Dendritic cell treated with granulocyte-macrophage colony-stimulating factor and Interleukin-4, amounts not matched to agents 40 ng/mL and 50 ng/mL, for 4 days (primary cell): ENCODE results near the gene ANXA10.
"Not testable (repeated sequence)": the region's sequence is repeated elsewhere in the genome, so short reads cannot be mapped to it uniquely, and the experiment has no call there.

ENCODE experiments used
- H3K27ac Mint-ChIP-seq: one replicate; pipeline ENCODE4 v1.8.0; 2022; ENCODE audit warnings: mild to moderate bottlenecking, mixed read lengths
- H3K27me3 Mint-ChIP-seq: one replicate; pipeline ENCODE4 v1.8.0; 2022; ENCODE audit warnings: mild to moderate bottlenecking, mixed read lengths
- H3K36me3 Mint-ChIP-seq: one replicate; pipeline ENCODE4 v1.8.0; 2022; ENCODE audit warnings: low read depth, mixed read lengths
- H3K4me1 Mint-ChIP-seq: one replicate; pipeline ENCODE4 v1.8.0; 2022; ENCODE audit warnings: low read depth, mixed read lengths
- H3K4me3 Mint-ChIP-seq: one replicate; pipeline ENCODE4 v1.8.0; 2022; ENCODE audit warnings: mild to moderate bottlenecking, moderate library complexity, mixed read lengths
- H3K9me3 Mint-ChIP-seq: one replicate; pipeline ENCODE4 v1.8.0; 2022; ENCODE audit warnings: mixed read lengths
- intact Hi-C: fragments of 100-400 bp; cut with micrococcal nuclease; formaldehyde crosslinking; loops from one replicate; pipeline ENCODE4 v1.15.0; 2022

The ANXA10 gene

DNA sequence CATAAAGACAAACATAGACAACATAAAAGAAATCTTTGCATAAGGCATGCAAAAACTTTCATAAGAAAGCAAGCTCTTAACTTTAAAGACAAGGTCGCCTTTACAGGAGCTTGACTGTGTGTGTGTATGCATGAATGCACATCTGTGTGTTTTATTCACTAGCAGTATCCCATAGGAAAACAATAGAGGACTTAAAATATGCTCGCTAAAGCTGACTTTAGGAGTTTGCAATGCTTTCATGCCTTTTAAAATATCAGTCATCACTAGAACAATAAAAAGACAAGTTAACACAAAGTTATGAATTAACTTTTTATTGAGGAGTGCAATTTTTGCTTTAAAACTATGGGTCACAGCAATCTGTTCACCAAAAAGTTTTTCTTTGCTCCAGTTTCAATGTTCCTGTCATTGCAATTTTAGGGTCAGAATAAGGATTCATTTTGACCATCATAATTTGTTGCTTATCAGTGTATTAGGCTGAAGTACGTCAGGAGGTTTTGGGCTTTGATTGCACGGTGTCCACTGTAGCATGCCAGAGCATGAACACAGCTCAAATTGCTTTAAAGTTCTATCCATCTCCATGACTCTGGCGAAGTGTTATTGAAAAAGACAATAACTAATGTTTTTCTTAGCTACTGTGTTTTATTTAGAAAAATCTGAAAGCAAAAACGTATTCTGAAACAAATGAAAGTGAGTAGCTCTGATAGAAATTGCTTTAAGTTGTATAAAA is 36.9 kb downstream of the ANXA10 start:
- Mint-ChIP-seq H3K9me3 (no peaks in the 10 kb centered on the region), H3K27ac (no peak overlapping the region), H3K4me1 (no peaks in the 10 kb centered on the region), H3K4me3 (no peak overlapping the region), H3K27me3 (no peaks in the 10 kb centered on the region), H3K36me3 (no peaks in the 10 kb centered on the region)
- intact Hi-C loops: no loop called here

DNA sequence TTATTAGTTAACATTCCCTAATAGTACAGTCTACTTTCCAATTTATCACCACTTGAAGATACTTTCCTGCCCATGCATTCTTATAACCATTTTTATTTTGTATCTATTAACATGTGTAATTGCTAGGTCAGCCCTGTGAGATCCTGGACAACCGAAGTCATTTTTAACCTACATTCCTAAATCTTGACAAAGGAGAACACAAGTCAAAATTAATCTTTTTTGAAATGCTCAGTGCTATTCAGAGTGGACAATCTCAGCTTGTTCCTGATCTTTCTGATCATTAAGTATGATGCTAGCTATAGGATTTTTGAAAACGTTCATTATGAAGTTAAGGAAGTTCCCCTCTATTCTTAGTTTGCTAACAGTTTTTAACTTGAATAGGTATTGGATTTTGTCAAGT is 37.5 kb downstream of the ANXA10 start:
- no peak overlapping the region for H3K4me3 Mint-ChIP-seq
- H3K27ac Mint-ChIP-seq: no peak overlapping the region
- intact Hi-C loops: no loop called here
- H3K27me3 Mint-ChIP-seq: no peaks in the 10 kb centered on the region
- no peaks in the 10 kb centered on the region for H3K9me3 Mint-ChIP-seq
- no peaks in the 10 kb centered on the region for H3K36me3 Mint-ChIP-seq
- no peaks in the 10 kb centered on the region for H3K4me1 Mint-ChIP-seq

DNA sequence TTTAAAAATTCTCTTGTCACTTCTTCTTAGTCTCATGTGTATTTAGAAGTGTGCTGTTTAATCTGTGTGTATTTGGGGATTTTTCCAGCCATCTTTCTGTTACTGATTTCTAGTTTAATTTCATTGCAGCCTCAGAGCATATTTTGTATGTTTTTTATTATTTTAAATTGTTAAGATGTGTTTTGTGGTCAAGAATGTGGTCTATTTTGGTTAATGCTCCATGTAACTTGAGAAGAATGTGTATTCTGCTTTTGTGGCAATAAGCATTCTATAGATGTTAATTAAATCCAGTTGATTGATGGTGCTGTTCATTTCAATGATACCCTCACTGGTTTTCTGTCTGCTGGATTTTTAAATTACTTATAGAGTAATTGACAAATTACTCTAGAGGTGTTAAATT is 38.9 kb downstream of the ANXA10 start:
- Mint-ChIP-seq H3K36me3 (no peaks in the 10 kb centered on the region), H3K9me3 (peaks cover 8% of the 10 kb centered on the region), H3K4me3 (no peak overlapping the region), H3K27me3 (no peaks in the 10 kb centered on the region), H3K27ac (no peak overlapping the region), H3K4me1 (no peaks in the 10 kb centered on the region)
- intact Hi-C loops: no loop called here

DNA sequence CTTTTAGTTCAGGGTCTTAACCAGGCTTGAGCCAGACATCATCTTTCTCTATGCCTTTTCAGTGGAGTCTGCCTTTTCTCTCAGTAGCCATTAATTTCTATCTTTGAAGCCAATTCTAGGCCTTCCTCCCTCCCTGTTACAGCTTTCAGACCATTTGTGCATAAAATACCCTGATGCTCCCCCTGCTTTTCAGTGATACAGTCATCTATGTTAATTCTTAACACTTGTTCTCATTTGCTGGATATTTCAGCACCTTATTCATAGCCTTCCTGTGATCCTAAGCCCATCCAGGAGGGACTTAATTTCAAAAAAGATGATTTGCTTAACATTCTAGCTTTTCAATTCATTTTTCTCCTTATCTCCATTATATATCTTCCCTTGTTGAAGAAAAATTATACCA is 42.3 kb downstream of the ANXA10 start:
- H3K36me3 Mint-ChIP-seq: no peaks in the 10 kb centered on the region
- peaks cover 15% of the 10 kb centered on the region for H3K9me3 Mint-ChIP-seq
- no peak overlapping the region for H3K27ac Mint-ChIP-seq
- intact Hi-C loops: no loop called here
- H3K4me3 Mint-ChIP-seq: no peak overlapping the region
- H3K4me1 Mint-ChIP-seq: no peaks in the 10 kb centered on the region
- H3K27me3 Mint-ChIP-seq: no peaks in the 10 kb centered on the region

DNA sequence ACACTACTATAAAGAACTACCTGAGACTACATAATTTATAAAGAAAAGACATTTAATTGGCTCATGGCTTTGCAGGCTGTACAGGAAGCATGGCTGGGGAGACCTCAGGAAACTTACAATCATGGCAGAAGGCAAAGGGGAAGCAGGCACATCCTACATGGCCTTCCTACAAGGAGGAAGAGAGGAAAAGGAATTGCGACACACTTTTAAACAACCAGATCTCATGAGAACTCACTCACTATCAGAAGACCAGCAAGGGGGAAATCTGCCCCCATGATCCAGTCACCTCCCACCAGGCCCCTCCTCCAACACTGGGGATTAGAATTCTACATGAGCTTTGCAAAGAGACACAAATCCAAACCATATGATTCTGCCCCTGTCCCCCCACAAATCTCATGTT is 43.5 kb downstream of the ANXA10 start:
- H3K4me1 Mint-ChIP-seq, H3K36me3 Mint-ChIP-seq, intact Hi-C loops, H3K27ac Mint-ChIP-seq, H3K27me3 Mint-ChIP-seq, H3K4me3 Mint-ChIP-seq: not testable (repeated sequence)
- peaks cover 15% of the 10 kb centered on the region for H3K9me3 Mint-ChIP-seq

DNA sequence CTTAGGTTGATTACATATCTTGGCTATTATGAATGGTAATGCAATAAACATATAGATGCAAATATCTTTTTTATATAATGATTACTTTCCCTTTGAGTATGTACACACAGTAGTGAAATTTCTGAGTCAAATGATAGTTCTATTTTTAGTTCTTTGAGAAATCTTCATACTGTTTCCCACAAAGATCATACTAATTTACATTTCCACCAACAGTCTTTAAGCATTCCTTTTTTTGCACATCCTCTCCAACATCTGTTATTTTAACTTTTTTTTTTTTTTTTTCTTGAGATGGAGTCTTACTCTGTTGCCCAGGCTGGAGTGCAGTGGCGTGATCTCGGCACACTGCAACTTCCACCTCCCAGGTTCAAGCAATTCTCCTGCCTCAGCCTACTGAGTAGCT is 45.4 kb downstream of the ANXA10 start:
- H3K36me3 Mint-ChIP-seq, H3K27me3 Mint-ChIP-seq, H3K4me1 Mint-ChIP-seq, H3K27ac Mint-ChIP-seq, H3K4me3 Mint-ChIP-seq, intact Hi-C loops: not testable (repeated sequence)
- H3K9me3 Mint-ChIP-seq: peaks cover 15% of the 10 kb centered on the region

DNA sequence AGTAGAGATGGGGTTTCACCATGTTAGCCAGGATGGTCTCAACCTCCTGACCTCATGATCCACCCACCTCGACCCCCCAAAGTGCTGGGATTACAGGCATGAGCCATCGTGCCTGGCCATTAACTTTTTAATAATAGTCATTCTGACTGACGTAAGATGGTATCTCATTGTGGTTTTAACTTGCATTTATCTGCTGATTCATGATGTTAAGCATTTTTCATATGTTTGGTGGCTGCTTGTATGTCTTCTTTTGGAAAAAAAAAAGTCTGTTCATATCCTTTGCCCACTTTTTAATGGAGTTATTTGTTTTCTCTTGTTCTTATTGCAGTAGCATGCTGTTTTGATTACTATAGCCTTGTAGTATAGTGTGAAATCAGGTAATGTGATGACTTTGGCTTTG is 45.8 kb downstream of the ANXA10 start:
- Mint-ChIP-seq H3K27ac (no peak overlapping the region), H3K9me3 (peaks cover 15% of the 10 kb centered on the region), H3K4me1 (no peaks in the 10 kb centered on the region), H3K27me3 (no peaks in the 10 kb centered on the region), H3K36me3 (no peaks in the 10 kb centered on the region), H3K4me3 (no peak overlapping the region)
- intact Hi-C loops: no loop called here

DNA sequence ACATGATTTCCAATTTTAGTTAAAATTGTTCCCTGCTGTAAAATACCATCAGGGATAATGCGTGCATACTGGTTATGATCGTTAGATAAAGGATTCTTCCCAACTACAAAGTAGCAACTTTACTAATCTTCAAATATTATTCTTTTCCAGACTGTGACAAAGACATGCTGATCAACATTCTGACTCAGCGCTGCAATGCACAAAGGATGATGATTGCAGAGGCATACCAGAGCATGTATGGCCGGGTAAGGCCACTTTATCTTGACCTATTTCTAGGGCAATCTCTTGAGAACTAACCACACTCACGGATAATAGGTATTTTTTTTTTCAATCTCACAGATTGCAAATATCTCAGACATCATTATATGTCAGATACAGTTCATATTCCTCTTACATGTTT is 47.0 kb downstream of the ANXA10 start:
- intact Hi-C loops: no loop called here
- Mint-ChIP-seq H3K4me3 (no peak overlapping the region), H3K27ac (no peak overlapping the region)

DNA sequence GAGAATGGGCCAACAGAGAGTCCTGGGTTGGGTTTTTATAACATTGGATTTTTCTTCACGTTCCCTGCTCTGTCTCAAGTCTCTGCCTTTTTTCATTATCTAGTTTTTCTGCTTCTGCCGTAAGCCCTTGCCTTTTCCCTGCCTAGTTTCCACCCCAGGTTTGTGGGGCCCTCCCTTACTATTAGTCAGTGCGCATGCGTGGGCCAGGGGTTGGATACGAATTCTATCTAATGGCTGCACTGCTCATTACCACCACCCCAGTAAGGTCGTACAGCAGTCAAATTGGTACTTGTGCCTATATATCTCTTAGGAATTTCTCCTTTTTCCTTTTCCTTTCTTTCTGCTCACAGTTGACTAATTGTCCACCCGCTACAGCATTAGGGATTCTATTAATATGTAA is 49.4 kb downstream of the ANXA10 start:
- Mint-ChIP-seq H3K27me3 (no peaks in the 10 kb centered on the region), H3K4me1 (no peaks in the 10 kb centered on the region)
- intact Hi-C loops: no loop called here

More for the DNA sequence above, 47.0 kb downstream of the ANXA10 start:
- no peaks in the 10 kb centered on the region for H3K4me1 Mint-ChIP-seq
- H3K36me3 Mint-ChIP-seq: no peaks in the 10 kb centered on the region
- no peaks in the 10 kb centered on the region for H3K27me3 Mint-ChIP-seq
- H3K9me3 Mint-ChIP-seq: peaks cover 15% of the 10 kb centered on the region

DNA sequence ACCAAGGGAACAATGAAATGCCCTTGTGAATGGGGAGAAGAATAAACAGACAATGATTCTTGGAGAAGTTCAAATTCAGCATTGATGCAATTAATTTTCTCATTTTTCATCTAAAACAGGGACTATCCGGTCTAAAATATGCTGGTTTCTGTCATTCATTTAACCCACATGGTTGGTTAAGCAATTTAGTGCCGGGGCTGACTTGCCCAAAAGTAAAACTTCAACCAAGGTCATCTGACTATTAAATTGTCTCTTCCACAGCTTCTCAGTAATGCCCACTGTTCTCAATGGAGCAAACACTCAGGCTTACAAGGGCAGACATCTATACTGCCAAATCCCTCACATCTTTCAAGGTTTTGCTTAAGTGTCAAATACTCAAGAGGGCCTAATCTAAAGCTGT is 51.3 kb downstream of the ANXA10 start:
- Mint-ChIP-seq H3K4me3 (no peak overlapping the region), H3K27ac (no peak overlapping the region), H3K27me3 (no peaks in the 10 kb centered on the region), H3K36me3 (no peaks in the 10 kb centered on the region), H3K4me1 (no peaks in the 10 kb centered on the region), H3K9me3 (no peaks in the 10 kb centered on the region)
- intact Hi-C loops: no loop called here

More for the DNA sequence above, 49.4 kb downstream of the ANXA10 start:
- no peak overlapping the region for H3K4me3 Mint-ChIP-seq
- peaks cover 2% of the 10 kb centered on the region for H3K9me3 Mint-ChIP-seq
- H3K27ac Mint-ChIP-seq: no peak overlapping the region
- no peaks in the 10 kb centered on the region for H3K36me3 Mint-ChIP-seq

DNA sequence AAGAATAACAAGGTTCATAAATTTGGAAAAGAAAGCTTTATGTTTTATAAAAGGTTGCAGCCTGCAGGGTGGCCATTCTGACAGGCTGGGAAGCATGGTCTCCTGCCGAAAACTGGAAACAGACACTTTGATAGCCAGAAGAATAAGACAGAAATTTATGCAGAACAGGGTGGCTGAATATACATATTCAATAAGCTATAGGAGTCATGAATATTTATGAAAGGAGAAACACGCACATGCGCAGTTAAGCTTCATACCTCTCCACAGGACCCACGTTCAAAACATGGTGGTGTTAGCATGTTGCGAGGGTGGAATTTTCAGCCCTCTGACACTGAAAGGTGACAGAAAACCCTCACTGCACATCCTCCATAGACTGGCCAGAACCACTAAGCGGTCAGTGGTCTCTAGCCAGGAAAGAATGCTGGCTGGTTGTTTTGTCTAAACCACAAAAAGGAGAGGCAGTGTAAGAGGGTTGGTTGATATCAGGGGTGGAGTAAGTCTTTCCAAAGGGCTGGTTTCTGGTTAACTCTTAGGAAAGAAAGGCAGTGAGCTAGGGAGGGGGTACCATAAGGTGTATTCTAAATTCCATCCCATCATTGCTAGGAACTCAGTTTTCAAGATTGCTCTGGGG is 58.2 kb downstream of the ANXA10 start:
- intact Hi-C loops: loop anchor here (10.0 kb wide), 1 partner anchor 1986 kb away; no protein-coding TSS in a partner anchor
- Mint-ChIP-seq H3K9me3 (no peaks in the 10 kb centered on the region), H3K4me1 (no peaks in the 10 kb centered on the region), H3K27me3 (no peaks in the 10 kb centered on the region), H3K27ac (no peak overlapping the region), H3K4me3 (no peak overlapping the region), H3K36me3 (no peaks in the 10 kb centered on the region)

DNA sequence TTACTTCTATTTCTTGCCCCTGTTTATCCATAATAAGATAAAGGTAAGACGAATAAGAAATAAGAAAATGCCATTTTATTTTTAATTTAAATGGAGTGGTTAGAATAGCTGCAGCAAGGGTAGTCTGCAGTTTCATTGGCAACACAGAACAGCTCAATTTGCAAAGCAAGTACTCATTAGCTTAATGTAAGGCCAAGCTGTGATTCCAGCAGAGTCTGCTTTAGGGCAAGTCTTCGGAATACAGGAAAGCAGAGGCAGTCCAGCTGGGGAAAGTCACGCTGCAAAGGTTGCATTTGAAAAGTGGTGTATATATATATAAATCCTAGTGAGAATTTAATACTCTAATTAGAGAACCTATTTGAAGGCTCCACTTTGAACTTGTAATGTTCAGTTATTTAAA is 59.0 kb downstream of the ANXA10 start:
- intact Hi-C loops: loop anchor here (10.0 kb wide), 1 partner anchor 1987 kb away; no protein-coding TSS in a partner anchor
- Mint-ChIP-seq H3K9me3 (no peaks in the 10 kb centered on the region), H3K36me3 (no peaks in the 10 kb centered on the region), H3K4me3 (no peak overlapping the region), H3K27me3 (no peaks in the 10 kb centered on the region), H3K27ac (no peak overlapping the region), H3K4me1 (no peaks in the 10 kb centered on the region)

DNA sequence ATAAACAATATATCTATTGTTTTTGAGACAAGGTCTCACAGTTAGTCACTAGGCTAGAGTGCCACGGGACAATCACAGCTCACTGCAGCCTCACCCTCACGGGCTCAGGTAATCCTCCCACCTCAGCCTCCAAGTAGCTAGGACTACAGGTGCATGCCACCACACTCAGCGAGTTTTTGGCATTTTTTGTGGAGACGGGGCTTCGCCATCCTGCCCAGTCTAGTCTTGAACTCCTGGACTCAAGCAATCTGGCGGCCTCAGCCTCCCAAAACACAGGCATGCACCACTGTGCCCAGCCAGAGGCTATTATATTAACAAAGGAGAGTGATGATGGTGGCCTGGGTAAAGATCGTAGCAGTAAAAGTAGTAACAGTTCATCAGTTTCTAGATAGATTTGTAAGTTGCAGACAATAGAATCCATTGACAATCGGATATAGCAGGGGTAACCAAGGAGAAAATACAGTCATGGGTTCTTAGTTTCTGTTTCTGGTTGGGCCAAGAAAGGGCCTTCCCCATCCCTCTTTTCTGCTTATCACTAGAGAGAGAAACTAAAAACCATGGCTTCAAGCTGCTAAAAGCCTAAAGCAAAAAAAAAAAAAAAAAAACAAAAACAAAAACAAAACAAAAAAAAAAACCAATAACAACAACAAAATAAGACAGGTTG is 60.6 kb downstream of the ANXA10 start:
- no peaks in the 10 kb centered on the region for H3K9me3 Mint-ChIP-seq

DNA sequence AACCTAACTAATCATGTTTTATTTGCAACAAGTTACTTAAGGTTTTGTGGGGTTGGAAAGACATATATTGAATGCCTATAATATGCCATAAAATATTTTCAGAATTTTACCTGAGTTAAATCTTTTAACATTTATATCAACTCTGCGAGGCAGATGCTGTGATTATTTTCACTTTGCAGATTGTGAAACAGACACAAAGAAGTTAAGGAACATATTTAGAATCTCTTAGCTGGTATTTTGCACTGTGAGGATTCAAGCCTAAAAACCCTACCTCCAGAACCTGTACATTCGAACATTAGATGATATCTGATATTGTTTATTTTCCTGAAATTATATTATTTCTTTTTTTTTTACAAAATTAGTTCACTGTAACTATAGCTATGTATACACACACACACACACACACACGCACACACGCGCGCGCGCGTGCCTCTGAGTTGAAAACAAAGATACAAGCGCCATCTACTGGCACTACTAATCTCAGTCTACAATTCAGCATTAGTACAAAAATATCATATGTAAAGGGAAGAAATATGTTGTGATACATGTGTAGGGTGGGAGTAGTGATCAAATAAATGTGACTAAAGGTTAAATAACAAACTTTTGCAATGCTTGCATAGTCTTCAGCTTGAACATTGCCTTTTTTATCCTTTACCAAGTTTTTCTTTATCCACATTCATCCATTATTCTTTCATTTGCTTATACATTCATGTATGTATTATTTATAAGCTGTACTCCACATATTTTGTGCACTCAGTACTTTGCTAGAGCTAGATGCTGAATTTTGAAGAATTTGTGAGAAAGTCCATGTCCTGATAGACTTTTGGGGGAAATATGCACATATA is 61.5 kb downstream of the ANXA10 start:
- no peaks in the 10 kb centered on the region for H3K27me3 Mint-ChIP-seq
- H3K9me3 Mint-ChIP-seq: no peaks in the 10 kb centered on the region
- no peak overlapping the region for H3K27ac Mint-ChIP-seq
- H3K4me3 Mint-ChIP-seq: no peak overlapping the region
- intact Hi-C loops: loop anchor here (10.0 kb wide), 1 partner anchor 1989 kb away; no protein-coding TSS in a partner anchor
- no peaks in the 10 kb centered on the region for H3K4me1 Mint-ChIP-seq
- no peaks in the 10 kb centered on the region for H3K36me3 Mint-ChIP-seq

More for the DNA sequence above, 60.6 kb downstream of the ANXA10 start:
- Mint-ChIP-seq H3K36me3 (no peaks in the 10 kb centered on the region), H3K4me3 (no peak overlapping the region), H3K27ac (no peak overlapping the region), H3K27me3 (no peaks in the 10 kb centered on the region), H3K4me1 (no peaks in the 10 kb centered on the region)
- intact Hi-C loops: loop anchor here (10.0 kb wide), 1 partner anchor 1988 kb away; no protein-coding TSS in a partner anchor
